GM20431 (cell line): ENCODE measurements around the gene RP2.

Source experiments
- in situ Hi-C: fragments of 300-500 bp; cut with MseI, MboI; formaldehyde crosslinking; loops from one replicate; pipeline ENCODE4 v1.15.0; 2020; ENCODE audit warnings: low sequenced_read_pairs; ENCODE audit not compliant: unreplicated experiment

RP2 gene

GRCh38 chrX:46840946-46841345, 4.1 kb downstream of the RP2 start:
- in situ Hi-C loops = no loop called here

- in situ Hi-C loops = no loop called here
Observed at GRCh38 chrX:46841346-46841745, 4.5 kb downstream of the RP2 start.

- in situ Hi-C loops = no loop called here
Observed at GRCh38 chrX:46844913-46845312, 8.1 kb downstream of the RP2 start.

- in situ Hi-C loops = no loop called here
Observed at GRCh38 chrX:46849933-46850332, 13.1 kb downstream of the RP2 start.

GRCh38 chrX:46850771-46851170, 13.9 kb downstream of the RP2 start:
- in situ Hi-C loops = no loop called here

- in situ Hi-C loops = no loop called here
Observed at GRCh38 chrX:46856483-46856882, 19.6 kb downstream of the RP2 start.

- in situ Hi-C loops = no loop called here
Observed at GRCh38 chrX:46860557-46860956, 23.7 kb downstream of the RP2 start.

- in situ Hi-C loops = no loop called here
Observed at GRCh38 chrX:46863072-46863471, 26.2 kb downstream of the RP2 start.

GRCh38 chrX:46864606-46865005, 27.8 kb downstream of the RP2 start:
- in situ Hi-C loops = no loop called here

GRCh38 chrX:46865281-46865680, 28.4 kb downstream of the RP2 start:
- in situ Hi-C loops = no loop called here

GRCh38 chrX:46866726-46867125, 29.9 kb downstream of the RP2 start:
- in situ Hi-C loops = no loop called here

- in situ Hi-C loops = no loop called here
Observed at GRCh38 chrX:46873746-46874145, 36.9 kb downstream of the RP2 start.

GRCh38 chrX:46876901-46877300, 40.1 kb downstream of the RP2 start:
- in situ Hi-C loops = no loop called here

- in situ Hi-C loops = no loop called here
Observed at GRCh38 chrX:46882266-46882665, 45.4 kb downstream of the RP2 start.

GRCh38 chrX:46884799-46885198, 48.0 kb downstream of the RP2 start:
- in situ Hi-C loops = no loop called here

- in situ Hi-C loops = no loop called here
Observed at GRCh38 chrX:46898207-46898606, 61.4 kb downstream of the RP2 start.

- in situ Hi-C loops = no loop called here
Observed at GRCh38 chrX:46903458-46904242, 66.8 kb downstream of the RP2 start.

GRCh38 chrX:46904626-46905025, 67.8 kb downstream of the RP2 start:
- in situ Hi-C loops = no loop called here

GRCh38 chrX:46910415-46910814, 73.6 kb downstream of the RP2 start:
- in situ Hi-C loops = no loop called here

GRCh38 chrX:46912098-46912602, 75.3 kb downstream of the RP2 start, which contains the start of gene JADE3:
Gene JADE3, plus strand, starts transcription at chrX:46912421. Its CDS starts 72,474 bp downstream, at chrX:46984895.
- in situ Hi-C loops = no loop called here

GRCh38 chrX:46912603-46913491, 76.0 kb downstream of the RP2 start:
- in situ Hi-C loops = no loop called here
